GM12878 (cell line): ENCODE results near the gene CDK2. TPM values are rescaled to one million over a fixed set of nuclear protein-coding genes. Genes with fewer than 3 reads are reported as not detected.

Experiments used
- ESRRA ChIP-seq: IDR thresholded peaks from 2 replicates; pipeline ENCODE4 v1.6.1; 2012; ENCODE audit warnings: mild to moderate bottlenecking, low read length, improper control_type of control experiment
- IKZF1 ChIP-seq: fragments of 450-650 bp; conservative IDR thresholded peaks from 2 replicates; pipeline ENCODE4 v1.6.1; 2017; ENCODE audit warnings: antibody characterized with exemption, mild to moderate bottlenecking
- NFIC ChIP-seq: IDR thresholded peaks from 2 replicates; pipeline ENCODE4 v1.6.1; 2012; ENCODE audit warnings: low read depth, mild to moderate bottlenecking, inconsistent platforms, low read length, moderate library complexity
- RBBP5 ChIP-seq: fragments of 200-600 bp; sonication (generic); conservative IDR thresholded peaks from 2 replicates; pipeline ENCODE4 v1.6.1; 2016
- RCOR1 ChIP-seq: conservative IDR thresholded peaks from 2 replicates; pipeline ENCODE4 v1.6.1; 2012; ENCODE audit warnings: low read depth, low read length, improper control_type of control experiment
- SIN3A ChIP-seq: IDR thresholded peaks from 2 replicates; pipeline ENCODE4 v1.6.1; 2012; ENCODE audit warnings: low read depth, low read length, improper control_type of control experiment
- SMARCA5 ChIP-seq: fragments of 450-650 bp; IDR thresholded peaks from 2 replicates; pipeline ENCODE4 v1.6.1; 2017; ENCODE audit warnings: mild to moderate bottlenecking
- TBL1XR1 ChIP-seq: IDR thresholded peaks from 2 replicates; pipeline ENCODE4 v1.6.1; 2012; ENCODE audit warnings: low read depth, low read length, improper control_type of control experiment
- TCF12 ChIP-seq: IDR thresholded peaks from 2 replicates; pipeline ENCODE4 v1.6.1; 2011; ENCODE audit warnings: low read depth, mild to moderate bottlenecking, low read length
- ZBED1 ChIP-seq: IDR thresholded peaks from 2 replicates; pipeline ENCODE4 v1.6.1; 2016; ENCODE audit warnings: borderline replicate concordance
- ZNF217 ChIP-seq: fragments of 450-650 bp; IDR thresholded peaks from 2 replicates; pipeline ENCODE4 v1.6.1; 2017; ENCODE audit warnings: antibody characterized with exemption, mild to moderate bottlenecking
- ZNF24 ChIP-seq: fragments of 450-650 bp; IDR thresholded peaks from 2 replicates; pipeline ENCODE4 v1.6.1; 2017; ENCODE audit warnings: antibody characterized with exemption, mild to moderate bottlenecking
- ZNF622 ChIP-seq: fragments of 450-650 bp; IDR thresholded peaks from 2 replicates; pipeline ENCODE4 v1.6.1; 2017; ENCODE audit warnings: mild to moderate bottlenecking, inconsistent platforms
- polyA plus RNA-seq, 11 experiments: library from polyadenylated mRNA; depleted of rRNA in 4 of 11; unstranded in 6 of 11; stranded (reverse) in 5 of 11; fragments of >200 nt; fragmentation: Nextera tagmentation in 4 of 11; fragmentation: Illumina TruSeq in 1 of 11; extraction: Ambion mirVana in 4 of 11; extraction: Trizol in 1 of 11; gene quantifications; 1 replicate in 1 of 11; 2 replicates in 10 of 11; pipeline versions ENCODE4 v1.2.1 to v1.2.3, GENCODE V29; 2011 to 2016; ENCODE audit warnings: inconsistent platforms in 2 of 11, missing spikeins in 2 of 11, low read depth in 1 of 11
- total RNA-seq, 4 experiments: library from RNA; depleted of rRNA in 3 of 4; stranded (reverse); fragments of >200 nt in 3 of 4; fragmentation: Illumina TruSeq in 1 of 4; extraction: Trizol in 1 of 4; gene quantifications; 2 replicates each; pipeline versions ENCODE4 v1.2.1 to v1.2.3, GENCODE V29; 2013 to 2021
- TF ChIP-seq, protein P1 (sequence below): fragments of 450-650 bp; IDR thresholded peaks from 2 replicates; pipeline ENCODE4 v1.6.1; 2014; ENCODE audit warnings: mild to moderate bottlenecking
- TF ChIP-seq, protein P2 (sequence below): fragments of 450-650 bp; IDR thresholded peaks from 2 replicates; pipeline ENCODE4 v1.6.1; 2017; ENCODE audit warnings: mild to moderate bottlenecking, low read depth, inconsistent platforms; ENCODE audit not compliant: poor library complexity, severe bottlenecking
- TF ChIP-seq, protein P3 (sequence below): IDR thresholded peaks from 2 replicates; pipeline ENCODE4 v1.6.1; 2011; ENCODE audit warnings: low read depth, mild to moderate bottlenecking, low read length, moderate library complexity, borderline replicate concordance; ENCODE audit errors: extremely low read depth
- TF ChIP-seq, protein P4 (sequence below): fragments of 450-650 bp; IDR thresholded peaks from 2 replicates; pipeline ENCODE4 v1.6.1; 2017; ENCODE audit warnings: low read depth, mild to moderate bottlenecking, moderate library complexity
- TF ChIP-seq, protein P5 (sequence below): fragments of 450-650 bp; IDR thresholded peaks from 2 replicates; pipeline ENCODE4 v1.6.1; 2016; ENCODE audit warnings: mild to moderate bottlenecking
- TF ChIP-seq, protein P6 (sequence below): IDR thresholded peaks from 2 replicates; pipeline ENCODE4 v1.6.1; 2012; ENCODE audit warnings: low read depth, low read length, improper control_type of control experiment

Gene CDK2
- total and polyA plus RNA-seq, 10 of the 15 experiments (the other 5 are each of a cell fraction or from before 2014, with no cell fraction given), result 13.1 to 138 (median 82.2) TPM

DNA sequence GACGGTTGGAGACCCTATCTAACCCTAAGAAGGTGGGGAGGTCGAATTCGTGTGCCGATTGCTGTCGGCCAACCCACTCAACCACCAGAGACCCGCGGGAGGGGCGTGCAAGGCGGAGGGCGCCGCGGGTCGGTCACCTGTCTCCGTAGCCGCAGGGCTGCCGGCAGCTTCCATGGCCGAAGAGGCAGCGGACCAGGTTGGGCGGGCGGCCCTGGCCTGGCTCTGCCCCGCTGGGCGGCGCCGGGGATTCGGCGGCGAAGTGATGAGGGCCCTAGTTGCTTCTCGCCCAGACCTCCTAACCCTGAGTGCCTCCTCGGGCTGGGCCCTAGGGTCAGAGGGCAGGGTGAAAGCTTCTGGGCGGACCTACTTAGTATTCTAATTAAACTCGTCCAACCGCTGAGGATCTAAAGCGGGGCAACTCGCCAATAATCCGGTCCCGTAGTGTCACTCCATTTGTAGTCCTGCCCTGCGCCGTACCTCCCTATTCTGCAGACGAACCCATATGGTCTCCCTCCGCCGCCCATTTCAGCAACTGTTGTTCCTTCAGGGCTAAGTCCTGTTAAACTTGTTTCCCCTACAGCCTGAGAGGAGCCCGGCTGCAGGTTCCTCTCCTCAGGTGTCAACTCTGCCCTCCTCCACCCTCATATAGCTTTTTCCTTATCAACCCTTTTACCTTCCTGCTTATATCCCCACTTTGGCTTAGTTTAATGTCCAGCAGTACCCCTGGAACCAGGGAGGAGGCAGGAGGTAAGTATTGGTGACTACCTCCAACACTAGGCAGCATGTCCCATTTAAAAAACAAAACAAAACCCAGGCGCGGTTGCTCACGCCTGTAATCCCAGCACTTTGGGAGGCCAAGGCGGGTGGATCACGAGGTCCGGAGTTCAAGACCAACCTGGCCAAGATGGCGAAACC is 38.8 kb upstream of the CDK2 start, which contains the start of gene PYM1 (continued):
- TF ChIP-seq, protein P1, sequence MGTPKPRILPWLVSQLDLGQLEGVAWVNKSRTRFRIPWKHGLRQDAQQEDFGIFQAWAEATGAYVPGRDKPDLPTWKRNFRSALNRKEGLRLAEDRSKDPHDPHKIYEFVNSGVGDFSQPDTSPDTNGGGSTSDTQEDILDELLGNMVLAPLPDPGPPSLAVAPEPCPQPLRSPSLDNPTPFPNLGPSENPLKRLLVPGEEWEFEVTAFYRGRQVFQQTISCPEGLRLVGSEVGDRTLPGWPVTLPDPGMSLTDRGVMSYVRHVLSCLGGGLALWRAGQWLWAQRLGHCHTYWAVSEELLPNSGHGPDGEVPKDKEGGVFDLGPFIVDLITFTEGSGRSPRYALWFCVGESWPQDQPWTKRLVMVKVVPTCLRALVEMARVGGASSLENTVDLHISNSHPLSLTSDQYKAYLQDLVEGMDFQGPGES, result no peak
- no peak for TF ChIP-seq ESRRA
- TF ChIP-seq ZBED1, result 0 out of 2 replicates have a peak, but pooled peaks have one; percentile 30
- TF ChIP-seq, protein P2, sequence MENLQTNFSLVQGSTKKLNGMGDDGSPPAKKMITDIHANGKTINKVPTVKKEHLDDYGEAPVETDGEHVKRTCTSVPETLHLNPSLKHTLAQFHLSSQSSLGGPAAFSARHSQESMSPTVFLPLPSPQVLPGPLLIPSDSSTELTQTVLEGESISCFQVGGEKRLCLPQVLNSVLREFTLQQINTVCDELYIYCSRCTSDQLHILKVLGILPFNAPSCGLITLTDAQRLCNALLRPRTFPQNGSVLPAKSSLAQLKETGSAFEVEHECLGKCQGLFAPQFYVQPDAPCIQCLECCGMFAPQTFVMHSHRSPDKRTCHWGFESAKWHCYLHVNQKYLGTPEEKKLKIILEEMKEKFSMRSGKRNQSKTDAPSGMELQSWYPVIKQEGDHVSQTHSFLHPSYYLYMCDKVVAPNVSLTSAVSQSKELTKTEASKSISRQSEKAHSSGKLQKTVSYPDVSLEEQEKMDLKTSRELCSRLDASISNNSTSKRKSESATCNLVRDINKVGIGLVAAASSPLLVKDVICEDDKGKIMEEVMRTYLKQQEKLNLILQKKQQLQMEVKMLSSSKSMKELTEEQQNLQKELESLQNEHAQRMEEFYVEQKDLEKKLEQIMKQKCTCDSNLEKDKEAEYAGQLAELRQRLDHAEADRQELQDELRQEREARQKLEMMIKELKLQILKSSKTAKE, result peak; percentile 17
- TF ChIP-seq TCF12, result no peak
- TF ChIP-seq TBL1XR1, result no peak
- no peak for TF ChIP-seq NFIC
- no peak for TF ChIP-seq ZNF24
- TF ChIP-seq, protein P3, sequence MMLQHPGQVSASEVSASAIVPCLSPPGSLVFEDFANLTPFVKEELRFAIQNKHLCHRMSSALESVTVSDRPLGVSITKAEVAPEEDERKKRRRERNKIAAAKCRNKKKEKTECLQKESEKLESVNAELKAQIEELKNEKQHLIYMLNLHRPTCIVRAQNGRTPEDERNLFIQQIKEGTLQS, result no peak
- 0 out of 2 replicates have a peak, but pooled peaks have one; percentile 74 for TF ChIP-seq RCOR1
- TF ChIP-seq RBBP5, result no peak
- TF ChIP-seq ZNF622, result no peak
- TF ChIP-seq ZNF217, result no peak
- TF ChIP-seq, protein P4, sequence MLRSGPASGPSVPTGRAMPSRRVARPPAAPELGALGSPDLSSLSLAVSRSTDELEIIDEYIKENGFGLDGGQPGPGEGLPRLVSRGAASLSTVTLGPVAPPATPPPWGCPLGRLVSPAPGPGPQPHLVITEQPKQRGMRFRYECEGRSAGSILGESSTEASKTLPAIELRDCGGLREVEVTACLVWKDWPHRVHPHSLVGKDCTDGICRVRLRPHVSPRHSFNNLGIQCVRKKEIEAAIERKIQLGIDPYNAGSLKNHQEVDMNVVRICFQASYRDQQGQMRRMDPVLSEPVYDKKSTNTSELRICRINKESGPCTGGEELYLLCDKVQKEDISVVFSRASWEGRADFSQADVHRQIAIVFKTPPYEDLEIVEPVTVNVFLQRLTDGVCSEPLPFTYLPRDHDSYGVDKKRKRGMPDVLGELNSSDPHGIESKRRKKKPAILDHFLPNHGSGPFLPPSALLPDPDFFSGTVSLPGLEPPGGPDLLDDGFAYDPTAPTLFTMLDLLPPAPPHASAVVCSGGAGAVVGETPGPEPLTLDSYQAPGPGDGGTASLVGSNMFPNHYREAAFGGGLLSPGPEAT, result no peak
- TF ChIP-seq, protein P5, sequence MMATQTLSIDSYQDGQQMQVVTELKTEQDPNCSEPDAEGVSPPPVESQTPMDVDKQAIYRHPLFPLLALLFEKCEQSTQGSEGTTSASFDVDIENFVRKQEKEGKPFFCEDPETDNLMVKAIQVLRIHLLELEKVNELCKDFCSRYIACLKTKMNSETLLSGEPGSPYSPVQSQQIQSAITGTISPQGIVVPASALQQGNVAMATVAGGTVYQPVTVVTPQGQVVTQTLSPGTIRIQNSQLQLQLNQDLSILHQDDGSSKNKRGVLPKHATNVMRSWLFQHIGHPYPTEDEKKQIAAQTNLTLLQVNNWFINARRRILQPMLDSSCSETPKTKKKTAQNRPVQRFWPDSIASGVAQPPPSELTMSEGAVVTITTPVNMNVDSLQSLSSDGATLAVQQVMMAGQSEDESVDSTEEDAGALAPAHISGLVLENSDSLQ, result peak; percentile 88
- TF ChIP-seq, protein P6, sequence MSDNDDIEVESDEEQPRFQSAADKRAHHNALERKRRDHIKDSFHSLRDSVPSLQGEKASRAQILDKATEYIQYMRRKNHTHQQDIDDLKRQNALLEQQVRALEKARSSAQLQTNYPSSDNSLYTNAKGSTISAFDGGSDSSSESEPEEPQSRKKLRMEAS, result no peak
- TF ChIP-seq SMARCA5, result no peak
- TF ChIP-seq IKZF1, result peak; percentile 53; the same call in 1 of the 2 replicates
- TF ChIP-seq SIN3A, result peak; percentile 52; the same call in 1 of the 2 replicates
